GM12865 (cell line): ENCODE results near the gene SLC22A31.

Experiments
- DNase-seq: peaks from one replicate; pipeline ENCODE4 v3.0.0; 2010; ENCODE audit warnings: low read depth
- H3K4me3 ChIP-seq: 2 replicates; pipeline ENCODE4 v1.5.1; 2011; ENCODE audit warnings: mild to moderate bottlenecking, low read depth, low read length, control low read depth
- CTCF ChIP-seq: IDR thresholded peaks from 2 replicates; pipeline ENCODE4 v1.5.1; 2011; ENCODE audit warnings: low read length, control low read depth, low read depth, inconsistent platforms; ENCODE audit not compliant: insufficient read depth; ENCODE audit errors: missing control alignments

Gene SLC22A31

GRCh38 chr16:89149386-89149785 is 51.0 kb downstream of the SLC22A31 start:
- no peak for DNase-seq
- no peak for TF ChIP-seq CTCF
- H3K4me3 ChIP-seq = no peak overlapping the region

- no peak for TF ChIP-seq CTCF
These were observed 53.1 kb downstream of the SLC22A31 start for GRCh38 chr16:89147085-89147817.

GRCh38 chr16:89146211-89147005 is 53.9 kb downstream of the SLC22A31 start:
- no peak for DNase-seq
- H3K4me3 ChIP-seq = no peak overlapping the region
- no peak for TF ChIP-seq CTCF

More at GRCh38 chr16:89147085-89147817, 53.1 kb downstream of the SLC22A31 start:
- no peak overlapping the region for H3K4me3 ChIP-seq
- DNase-seq = peak; percentile 18
